Astrocyte of the cerebellum (primary cell): ENCODE results near the gene ACAD9.
A peak's percentile ranks its signal among the peaks of the same experiment; 100 is the strongest.

Experiments
- DNase-seq: peaks from one replicate; pipeline ENCODE4 v3.0.0-alpha.2; 2011; ENCODE audit warnings: low read depth
- H3K4me3 ChIP-seq: 2 replicates; pipeline ENCODE4 v1.5.1; 2011; ENCODE audit warnings: mild to moderate bottlenecking, low read depth, low read length, moderate library complexity
- in situ Hi-C: cut with HindIII; loops from 2 replicates; pipeline ENCODE4 v1.10.0; 2017; ENCODE audit warnings: low sequenced_read_pairs
- TF ChIP-seq, protein P1 (sequence below): IDR thresholded peaks from 2 replicates; pipeline ENCODE4 v1.5.1; 2012; ENCODE audit warnings: low read length, low read depth, moderate library complexity, mild to moderate bottlenecking; ENCODE audit errors: missing control alignments

Gene ACAD9

DNA sequence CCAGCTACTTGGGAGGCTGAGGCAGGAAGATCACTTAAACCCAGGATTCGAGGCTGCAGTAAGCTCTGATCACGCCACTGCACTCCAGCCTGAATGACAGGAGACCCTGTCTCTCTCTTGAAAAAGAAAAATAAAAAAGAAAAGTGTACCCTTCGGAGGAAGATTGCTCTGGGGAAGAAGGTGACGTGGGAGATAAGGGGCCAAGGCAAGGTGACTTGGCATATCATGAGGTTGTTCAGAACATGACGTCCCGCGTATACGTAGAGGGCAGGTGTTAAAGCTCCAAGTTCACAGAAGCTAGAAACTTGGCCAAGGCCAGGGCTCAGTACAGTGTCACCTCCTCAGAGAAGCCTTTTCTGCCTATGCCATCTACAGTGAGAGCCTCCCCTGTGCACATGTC is 6.7 kb upstream of the ACAD9 start:
- in situ Hi-C loops: no loop called here
- no peak overlapping the region for H3K4me3 ChIP-seq
- no peak for DNase-seq
- TF ChIP-seq, protein P1, sequence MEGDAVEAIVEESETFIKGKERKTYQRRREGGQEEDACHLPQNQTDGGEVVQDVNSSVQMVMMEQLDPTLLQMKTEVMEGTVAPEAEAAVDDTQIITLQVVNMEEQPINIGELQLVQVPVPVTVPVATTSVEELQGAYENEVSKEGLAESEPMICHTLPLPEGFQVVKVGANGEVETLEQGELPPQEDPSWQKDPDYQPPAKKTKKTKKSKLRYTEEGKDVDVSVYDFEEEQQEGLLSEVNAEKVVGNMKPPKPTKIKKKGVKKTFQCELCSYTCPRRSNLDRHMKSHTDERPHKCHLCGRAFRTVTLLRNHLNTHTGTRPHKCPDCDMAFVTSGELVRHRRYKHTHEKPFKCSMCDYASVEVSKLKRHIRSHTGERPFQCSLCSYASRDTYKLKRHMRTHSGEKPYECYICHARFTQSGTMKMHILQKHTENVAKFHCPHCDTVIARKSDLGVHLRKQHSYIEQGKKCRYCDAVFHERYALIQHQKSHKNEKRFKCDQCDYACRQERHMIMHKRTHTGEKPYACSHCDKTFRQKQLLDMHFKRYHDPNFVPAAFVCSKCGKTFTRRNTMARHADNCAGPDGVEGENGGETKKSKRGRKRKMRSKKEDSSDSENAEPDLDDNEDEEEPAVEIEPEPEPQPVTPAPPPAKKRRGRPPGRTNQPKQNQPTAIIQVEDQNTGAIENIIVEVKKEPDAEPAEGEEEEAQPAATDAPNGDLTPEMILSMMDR: no peak

GRCh38 chr3:128873244-128874022 is 6.0 kb upstream of the ACAD9 start:
- TF ChIP-seq, protein P1: no peak
- in situ Hi-C loops: no loop called here
- no peak for DNase-seq
- no peak overlapping the region for H3K4me3 ChIP-seq

- in situ Hi-C loops: no loop called here
- H3K4me3 ChIP-seq: no peak overlapping the region
- TF ChIP-seq, protein P1: no peak
- no peak for DNase-seq
Observed at GRCh38 chr3:128874481-128875180, 4.8 kb upstream of the ACAD9 start.

GRCh38 chr3:128875556-128876120 is 3.8 kb upstream of the ACAD9 start:
- in situ Hi-C loops: no loop called here
- no peak overlapping the region for H3K4me3 ChIP-seq
- TF ChIP-seq, protein P1: peak; percentile 49
- no peak for DNase-seq

- H3K4me3 ChIP-seq: peak overlapping the region; percentile 75
- TF ChIP-seq, protein P1: no peak
- in situ Hi-C loops: no loop called here
- DNase-seq: no peak
Observed at GRCh38 chr3:128878011-128878457, 1.4 kb upstream of the ACAD9 start.

DNA sequence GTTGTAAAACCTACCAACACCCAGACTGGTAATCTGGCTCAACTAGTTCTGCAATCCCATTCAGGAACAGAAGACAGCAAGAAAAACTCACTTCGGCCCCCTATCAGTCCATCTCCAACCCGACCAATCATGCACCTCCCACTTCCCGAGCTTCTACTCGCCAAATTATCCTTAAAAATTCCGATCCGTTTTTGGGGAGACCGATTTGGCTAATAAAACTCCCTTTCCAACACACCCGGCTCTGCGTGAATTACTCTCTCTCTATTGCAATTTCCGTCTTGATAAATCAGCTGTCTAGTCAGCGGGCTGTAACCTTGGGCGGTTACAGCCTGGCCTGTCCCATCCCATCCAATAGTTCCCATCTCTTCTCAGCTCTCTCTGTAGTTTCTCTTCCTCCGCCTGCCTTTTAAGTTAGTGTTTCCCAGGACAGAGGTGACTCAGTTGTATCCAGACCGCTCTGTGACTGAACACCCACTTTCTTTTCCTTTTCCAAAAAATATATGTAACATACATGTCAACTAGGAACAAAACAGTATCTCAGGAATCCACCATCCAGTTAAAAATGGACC is 780 bp upstream of the ACAD9 start:
- peak overlapping the region; percentile 75 for H3K4me3 ChIP-seq
- in situ Hi-C loops: no loop called here
- TF ChIP-seq, protein P1: no peak
- DNase-seq: peak; percentile 20
